ENCODE data around the gene ABCC3.

DNA sequence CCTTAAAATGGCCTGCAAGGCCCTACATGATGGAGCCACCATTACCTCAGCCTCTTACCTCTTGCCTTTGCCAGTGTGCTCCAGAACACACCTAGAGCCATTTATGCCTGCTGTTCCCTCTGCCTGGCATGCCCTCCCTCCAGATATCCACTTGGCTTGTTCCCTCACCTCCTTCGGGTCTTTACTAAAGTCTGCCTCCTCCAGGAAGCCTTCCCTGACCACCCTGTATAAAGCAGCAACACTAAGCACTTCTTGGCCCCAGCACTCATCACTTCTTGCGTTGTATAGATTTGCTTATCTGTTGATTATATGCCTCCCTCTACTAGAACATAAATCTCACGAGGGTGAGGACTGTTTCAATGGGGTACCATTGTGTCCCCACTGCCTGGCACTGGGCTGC, 47.8 kb downstream of the ABCC3 start:
- TF ChIP-seq, protein P1, sequence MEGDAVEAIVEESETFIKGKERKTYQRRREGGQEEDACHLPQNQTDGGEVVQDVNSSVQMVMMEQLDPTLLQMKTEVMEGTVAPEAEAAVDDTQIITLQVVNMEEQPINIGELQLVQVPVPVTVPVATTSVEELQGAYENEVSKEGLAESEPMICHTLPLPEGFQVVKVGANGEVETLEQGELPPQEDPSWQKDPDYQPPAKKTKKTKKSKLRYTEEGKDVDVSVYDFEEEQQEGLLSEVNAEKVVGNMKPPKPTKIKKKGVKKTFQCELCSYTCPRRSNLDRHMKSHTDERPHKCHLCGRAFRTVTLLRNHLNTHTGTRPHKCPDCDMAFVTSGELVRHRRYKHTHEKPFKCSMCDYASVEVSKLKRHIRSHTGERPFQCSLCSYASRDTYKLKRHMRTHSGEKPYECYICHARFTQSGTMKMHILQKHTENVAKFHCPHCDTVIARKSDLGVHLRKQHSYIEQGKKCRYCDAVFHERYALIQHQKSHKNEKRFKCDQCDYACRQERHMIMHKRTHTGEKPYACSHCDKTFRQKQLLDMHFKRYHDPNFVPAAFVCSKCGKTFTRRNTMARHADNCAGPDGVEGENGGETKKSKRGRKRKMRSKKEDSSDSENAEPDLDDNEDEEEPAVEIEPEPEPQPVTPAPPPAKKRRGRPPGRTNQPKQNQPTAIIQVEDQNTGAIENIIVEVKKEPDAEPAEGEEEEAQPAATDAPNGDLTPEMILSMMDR (IDR thresholded peaks at IDR 0.05), result no peak
- TF ChIP-seq POLR2A (IDR thresholded peaks at IDR 0.05), result no peak
- TF ChIP-seq EP300 (IDR thresholded peaks at IDR 0.05), result no peak
